Mesothelial cell of epicardium (in vitro differentiated cells): ENCODE measurements around the gene PPFIA1. TPM values are rescaled to one million over a fixed set of nuclear protein-coding genes. Genes with fewer than 3 reads are reported as not detected.
A peak's percentile ranks its signal among the peaks of the same experiment; 100 is the strongest.
"Not testable (repeated sequence)": the region's sequence is repeated elsewhere in the genome, so short reads cannot be mapped to it uniquely, and the experiment has no call there.

Source experiments
- DNase-seq, 2 experiments: peaks; one replicate each; pipeline ENCODE4 v3.0.0; 2021; ENCODE audit warnings: low spot score in 2 of 2; ENCODE audit not compliant: unreplicated experiment in 2 of 2
- H3K27ac Mint-ChIP-seq: 2 replicates; pipeline ENCODE4 v1.8.0; 2021; ENCODE audit warnings: mixed read lengths
- H3K27me3 Mint-ChIP-seq: 2 replicates; pipeline ENCODE4 v1.8.0; 2021; ENCODE audit warnings: low read depth, mixed read lengths
- H3K36me3 Mint-ChIP-seq: 2 replicates; pipeline ENCODE4 v1.8.0; 2021; ENCODE audit warnings: mixed read lengths
- H3K4me1 Mint-ChIP-seq: 2 replicates; pipeline ENCODE4 v1.8.0; 2021; ENCODE audit warnings: mixed read lengths
- H3K4me3 Mint-ChIP-seq: 2 replicates; pipeline ENCODE4 v1.8.0; 2021; ENCODE audit warnings: mild to moderate bottlenecking, moderate library complexity, mixed read lengths
- H3K9me3 Mint-ChIP-seq: 2 replicates; pipeline ENCODE4 v1.8.0; 2021; ENCODE audit warnings: mixed read lengths
- CTCF ChIP-seq: fragments of 200-600 bp; sonication (generic); IDR thresholded peaks from one replicate; pipeline ENCODE4 v1.5.0; 2021; ENCODE audit warnings: antibody characterized with exemption; ENCODE audit not compliant: unreplicated experiment
- total RNA-seq: library from RNA; stranded (reverse); gene quantifications from 3 replicates; pipeline ENCODE4 v1.2.1, GENCODE V29; 2021

Gene PPFIA1
- total RNA-seq, 1 donor from 2014 or later: 59.1 TPM

GRCh38 chr11:70387564-70387963, 117.1 kb downstream of the PPFIA1 start:
- DNase-seq: no peak
- Mint-ChIP-seq H3K36me3 (peaks cover 24% of the 10 kb centered on the region), H3K4me1 (peaks cover 4% of the 10 kb centered on the region), H3K27me3 (no peaks in the 10 kb centered on the region), H3K4me3 (no peak overlapping the region), H3K9me3 (no peaks in the 10 kb centered on the region), H3K27ac (no peak overlapping the region)
- TF ChIP-seq CTCF: no peak

GRCh38 chr11:70389201-70389600, 118.7 kb downstream of the PPFIA1 start:
- TF ChIP-seq CTCF: no peak
- Mint-ChIP-seq H3K4me3 (no peak overlapping the region), H3K36me3 (peaks cover 23% of the 10 kb centered on the region), H3K27me3 (no peaks in the 10 kb centered on the region), H3K9me3 (no peaks in the 10 kb centered on the region), H3K27ac (no peak overlapping the region), H3K4me1 (no peaks in the 10 kb centered on the region)
- no peak for DNase-seq

GRCh38 chr11:70390882-70391281, 120.4 kb downstream of the PPFIA1 start:
- H3K4me3 Mint-ChIP-seq, DNase-seq, H3K4me1 Mint-ChIP-seq, H3K27me3 Mint-ChIP-seq, H3K9me3 Mint-ChIP-seq, H3K27ac Mint-ChIP-seq: not testable (repeated sequence)
- peaks cover 15% of the 10 kb centered on the region for H3K36me3 Mint-ChIP-seq

DNA sequence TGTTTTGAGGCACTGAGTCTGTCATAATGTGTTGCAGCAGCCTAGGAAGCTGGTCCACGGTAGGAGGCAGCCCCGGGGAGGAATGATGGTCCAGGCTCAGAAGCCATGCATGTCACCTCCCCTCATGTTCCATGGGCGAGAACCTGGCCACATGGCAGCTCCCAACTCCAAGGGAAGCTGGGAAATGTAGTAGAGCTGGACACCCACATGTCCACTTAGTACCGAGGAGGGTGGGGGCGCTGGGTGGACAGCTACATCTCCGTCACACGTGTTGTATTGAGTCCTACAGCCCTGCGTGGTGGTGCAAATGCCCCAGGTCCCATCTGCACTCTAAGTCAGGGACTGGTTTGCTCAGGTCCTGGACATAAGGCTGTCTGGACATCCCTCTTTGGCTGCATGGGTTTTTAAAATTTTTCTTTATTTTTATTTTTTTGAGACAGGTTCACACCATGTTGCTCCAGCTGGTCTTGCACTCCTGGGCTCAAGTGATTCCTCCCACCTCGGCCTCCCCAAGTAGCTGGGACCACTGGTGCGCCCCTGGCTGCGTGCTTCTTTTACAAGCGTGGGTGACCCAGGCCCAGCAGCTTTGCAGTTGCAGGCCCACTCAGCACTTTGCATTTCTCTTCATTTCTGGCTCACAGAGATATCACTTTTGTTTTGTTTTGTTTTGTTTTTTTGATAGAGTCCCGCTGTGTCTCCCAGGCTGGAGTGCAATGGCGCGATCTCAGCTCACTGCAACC, 123.9 kb downstream of the PPFIA1 start:
- Mint-ChIP-seq H3K27me3 (no peaks in the 10 kb centered on the region), H3K9me3 (no peaks in the 10 kb centered on the region), H3K27ac (no peak overlapping the region), H3K36me3 (peaks cover 3% of the 10 kb centered on the region), H3K4me3 (no peak overlapping the region), H3K4me1 (peaks cover 10% of the 10 kb centered on the region)
- no peak for DNase-seq
- TF ChIP-seq CTCF: no peak

- no peaks in the 10 kb centered on the region for H3K27me3 Mint-ChIP-seq
These were observed 127.0 kb downstream of the PPFIA1 start for GRCh38 chr11:70397336-70397982.

More at GRCh38 chr11:70397336-70397982, 127.0 kb downstream of the PPFIA1 start:
- no peak for DNase-seq
- H3K4me1 Mint-ChIP-seq: peaks cover 18% of the 10 kb centered on the region
- no peak for TF ChIP-seq CTCF
- H3K4me3 Mint-ChIP-seq: peak overlapping the region; percentile 88
- peak overlapping the region; percentile 92 for H3K27ac Mint-ChIP-seq
- H3K9me3 Mint-ChIP-seq: no peaks in the 10 kb centered on the region
- no peaks in the 10 kb centered on the region for H3K36me3 Mint-ChIP-seq
